ENCODE measurements around the gene LFNG. TPM values are rescaled to one million over a fixed set of nuclear protein-coding genes. Genes with fewer than 3 reads are reported as not detected.

Gene LFNG
- total RNA-seq, 2 experiments from 2014 or later = 96.7 to 99.8 TPM

DNA sequence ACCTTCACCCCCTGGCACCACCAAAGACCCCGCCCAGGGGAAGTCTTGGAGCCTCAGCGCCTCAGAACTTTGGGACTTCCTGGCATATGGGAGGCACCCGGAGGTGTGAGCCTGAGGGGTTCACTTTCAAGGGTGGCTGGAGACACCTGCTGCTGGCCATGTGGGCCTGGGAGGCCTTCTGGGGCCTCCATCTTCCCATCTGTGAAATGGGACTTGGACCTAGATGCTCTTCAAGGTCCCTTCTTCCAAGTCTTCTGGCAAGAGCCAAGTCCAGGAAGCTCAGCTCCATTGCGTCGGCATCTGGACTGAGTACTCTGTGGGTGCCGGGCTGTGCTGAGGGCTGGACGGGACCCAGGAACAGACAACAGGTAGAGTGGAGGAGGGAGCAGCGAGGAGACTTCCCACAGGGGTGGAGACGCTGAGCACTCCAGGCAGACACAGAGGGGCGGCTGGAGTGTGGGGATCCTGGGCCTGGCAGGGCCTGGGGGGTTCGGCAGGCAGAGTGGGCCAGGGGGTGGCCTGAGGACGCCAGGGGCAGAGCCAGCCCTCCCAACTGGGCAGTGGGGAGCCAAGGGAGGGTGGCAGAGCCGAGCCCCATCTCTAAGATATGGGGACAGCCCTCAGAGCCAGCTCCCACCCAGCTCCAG lies 9.3 kb upstream of the LFNG start:
- POLR2A ChIA-PET = interaction anchor here (0.6 to 6.3 kb wide), 7 partner anchors 11 to 327 kb away, joined by 3 to 218 read pairs (median 5); partner anchors contain the start of gene LFNG
- Mint-ChIP-seq H3K27ac (peak overlapping the region; percentile 98), H3K4me1 (ENCODE audit: low read depth) (peaks cover 68% of the 10 kb centered on the region), H3K4me3 (peak overlapping the region; percentile 86), H3K27me3 (no peaks in the 10 kb centered on the region), H3K9me3 (no peaks in the 10 kb centered on the region), H3K36me3 (ENCODE audit: low read depth) (no peaks in the 10 kb centered on the region)
- peak overlapping the region; percentile 56 for H3K4me3 ChIP-seq (ENCODE audit: low read length)
- peak overlapping the region; percentile 85 to 97 for H3K27ac ChIP-seq (ENCODE audit: low read depth in 1 of 2, low read length in 2 of 2)
- ATAC-seq (ENCODE audit: poor library complexity) = no peak
- H3K9me3 ChIP-seq (ENCODE audit: control insufficient read depth in 1 of 2, insufficient read depth in 1 of 2, low read length in 2 of 2) = no peaks in the 10 kb centered on the region
- H3K27me3 ChIP-seq (ENCODE audit: control insufficient read depth in 1 of 2, insufficient read depth in 2 of 2, low read length in 2 of 2) = no peaks in the 10 kb centered on the region
- CTCF ChIA-PET = interaction anchor here (1.0 kb wide), 1 partner anchor 42 kb away, joined by 3 read pairs; no protein-coding TSS in a partner anchor
- no peaks in the 10 kb centered on the region for H3K36me3 ChIP-seq (ENCODE audit: insufficient read depth, low read length)
- intact Hi-C loops (cut with DNase I, micrococcal nuclease) = no loop called here
- H3K4me1 ChIP-seq (ENCODE audit: insufficient read depth, low read length) = peaks cover 75% of the 10 kb centered on the region
- peak in 1 of 14 experiments; percentile 24 for DNase-seq
- TF ChIP-seq, protein P1, sequence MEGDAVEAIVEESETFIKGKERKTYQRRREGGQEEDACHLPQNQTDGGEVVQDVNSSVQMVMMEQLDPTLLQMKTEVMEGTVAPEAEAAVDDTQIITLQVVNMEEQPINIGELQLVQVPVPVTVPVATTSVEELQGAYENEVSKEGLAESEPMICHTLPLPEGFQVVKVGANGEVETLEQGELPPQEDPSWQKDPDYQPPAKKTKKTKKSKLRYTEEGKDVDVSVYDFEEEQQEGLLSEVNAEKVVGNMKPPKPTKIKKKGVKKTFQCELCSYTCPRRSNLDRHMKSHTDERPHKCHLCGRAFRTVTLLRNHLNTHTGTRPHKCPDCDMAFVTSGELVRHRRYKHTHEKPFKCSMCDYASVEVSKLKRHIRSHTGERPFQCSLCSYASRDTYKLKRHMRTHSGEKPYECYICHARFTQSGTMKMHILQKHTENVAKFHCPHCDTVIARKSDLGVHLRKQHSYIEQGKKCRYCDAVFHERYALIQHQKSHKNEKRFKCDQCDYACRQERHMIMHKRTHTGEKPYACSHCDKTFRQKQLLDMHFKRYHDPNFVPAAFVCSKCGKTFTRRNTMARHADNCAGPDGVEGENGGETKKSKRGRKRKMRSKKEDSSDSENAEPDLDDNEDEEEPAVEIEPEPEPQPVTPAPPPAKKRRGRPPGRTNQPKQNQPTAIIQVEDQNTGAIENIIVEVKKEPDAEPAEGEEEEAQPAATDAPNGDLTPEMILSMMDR (IDR thresholded peaks at IDR 0.05) = no peak

DNA sequence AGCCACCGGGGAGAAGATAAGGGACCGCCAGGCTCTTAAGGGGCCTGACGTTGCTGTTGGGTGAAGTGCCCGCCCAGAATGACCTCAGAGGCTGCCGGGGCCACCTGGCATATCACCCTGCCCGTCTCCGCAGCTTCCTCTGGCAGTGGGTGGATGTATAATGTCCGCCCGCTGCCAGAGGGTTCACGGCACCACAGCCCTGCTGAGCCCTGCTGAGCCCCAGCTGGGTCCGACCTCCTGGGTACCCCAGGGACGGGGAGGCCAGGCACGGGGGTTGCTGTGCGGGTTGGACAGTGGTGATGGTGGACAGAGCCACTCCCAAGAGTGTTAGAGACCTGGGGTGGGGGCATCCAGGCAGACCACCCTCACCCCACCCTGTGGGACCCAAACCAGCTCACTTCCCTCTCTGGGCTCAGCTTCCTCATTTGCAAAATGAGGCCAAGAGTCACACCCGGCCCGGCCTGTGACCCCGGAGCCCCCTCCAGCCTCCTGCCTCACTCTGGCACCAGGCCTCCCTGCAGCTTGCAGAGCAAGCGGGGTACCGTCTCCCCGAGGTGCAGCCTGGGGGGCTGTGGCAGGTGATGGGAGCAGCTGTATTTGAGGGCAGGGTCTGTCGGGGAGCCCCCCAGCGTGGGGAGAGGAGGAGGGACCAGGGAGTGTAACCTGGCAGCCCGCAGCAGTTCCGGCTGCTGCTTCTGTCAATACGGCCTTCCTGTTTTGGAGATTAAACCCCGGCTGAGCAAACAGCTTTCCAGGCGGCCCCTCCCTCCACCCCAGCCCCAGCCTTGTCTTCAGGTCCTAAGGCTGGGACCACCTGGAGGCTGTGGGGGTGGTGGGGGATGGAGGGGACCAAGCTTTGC lies 8.4 kb upstream of the LFNG start:
- ATAC-seq (ENCODE audit: poor library complexity) (peak; percentile 35), DNase-seq (peak in 13 of 14 experiments; percentile 40 to 86 (median 71))
- Histone ChIP-seq H3K9me3 (ENCODE audit: control insufficient read depth in 1 of 2, insufficient read depth in 1 of 2, low read length in 2 of 2) (no peaks in the 10 kb centered on the region), H3K4me3 (ENCODE audit: low read length) (peak overlapping the region; percentile 56), H3K36me3 (ENCODE audit: insufficient read depth, low read length) (no peaks in the 10 kb centered on the region), H3K4me1 (ENCODE audit: insufficient read depth, low read length) (peaks cover 77% of the 10 kb centered on the region), H3K27me3 (ENCODE audit: control insufficient read depth in 1 of 2, insufficient read depth in 2 of 2, low read length in 2 of 2) (no peaks in the 10 kb centered on the region), H3K27ac (ENCODE audit: low read depth in 1 of 2, low read length in 2 of 2) (peak overlapping the region; percentile 85 to 97)
- peak overlapping the region; percentile 98 for H3K27ac Mint-ChIP-seq
- H3K27me3 Mint-ChIP-seq = no peaks in the 10 kb centered on the region
- TF ChIP-seq, protein P1 (IDR thresholded peaks at IDR 0.05) = no peak
- H3K9me3 Mint-ChIP-seq = no peaks in the 10 kb centered on the region
- ChIA-PET CTCF (interaction anchor here (1.0 kb wide), 1 partner anchor 42 kb away, joined by 3 read pairs; no protein-coding TSS in a partner anchor), POLR2A (interaction anchor here (0.6 to 6.3 kb wide), 10 partner anchors 12 to 328 kb away, joined by 3 to 218 read pairs (median 4); partner anchors contain the start of genes EIF3B and LFNG)
- peaks cover 67% of the 10 kb centered on the region for H3K4me1 Mint-ChIP-seq (ENCODE audit: low read depth)
- peak overlapping the region; percentile 86 for H3K4me3 Mint-ChIP-seq
- intact Hi-C loops (cut with DNase I, micrococcal nuclease) = no loop called here
- no peaks in the 10 kb centered on the region for H3K36me3 Mint-ChIP-seq (ENCODE audit: low read depth)

DNA sequence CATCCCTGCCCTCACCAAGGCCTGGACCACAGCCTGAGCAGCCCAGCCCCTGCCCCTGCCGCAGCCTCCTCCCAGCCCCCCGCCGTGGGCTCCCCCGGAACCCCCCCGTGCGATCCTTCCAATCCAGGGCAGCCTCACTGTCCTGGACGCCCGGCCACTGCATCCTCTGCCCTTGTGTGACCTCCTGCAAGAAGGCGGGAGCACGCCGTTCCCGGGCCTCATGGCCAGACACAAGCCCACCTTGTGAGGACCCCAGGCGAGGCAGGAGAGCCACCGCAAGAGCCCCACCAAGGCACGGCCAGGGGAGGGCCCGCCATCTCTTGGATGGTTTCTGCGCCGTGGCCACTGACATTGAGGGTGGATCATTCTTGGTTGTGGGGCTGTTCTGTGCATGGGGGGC lies 7.8 kb upstream of the LFNG start:
- Histone ChIP-seq H3K36me3 (ENCODE audit: insufficient read depth, low read length) (no peaks in the 10 kb centered on the region), H3K4me1 (ENCODE audit: insufficient read depth, low read length) (peaks cover 80% of the 10 kb centered on the region), H3K9me3 (ENCODE audit: control insufficient read depth in 1 of 2, insufficient read depth in 1 of 2, low read length in 2 of 2) (no peaks in the 10 kb centered on the region), H3K4me3 (ENCODE audit: low read length) (peak overlapping the region; percentile 56), H3K27me3 (ENCODE audit: control insufficient read depth in 1 of 2, insufficient read depth in 2 of 2, low read length in 2 of 2) (no peaks in the 10 kb centered on the region), H3K27ac (ENCODE audit: low read depth in 1 of 2, low read length in 2 of 2) (peak overlapping the region; percentile 85 to 97)
- H3K27me3 Mint-ChIP-seq = no peaks in the 10 kb centered on the region
- ATAC-seq (ENCODE audit: poor library complexity) (no peak), DNase-seq (no peak)
- ChIA-PET POLR2A (interaction anchor here (0.6 to 6.3 kb wide), 7 partner anchors 13 to 198 kb away, joined by 3 to 218 read pairs (median 3); partner anchors contain the start of genes EIF3B and LFNG), CTCF (no interaction called here)
- no peaks in the 10 kb centered on the region for H3K36me3 Mint-ChIP-seq (ENCODE audit: low read depth)
- peak overlapping the region; percentile 98 for H3K27ac Mint-ChIP-seq
- TF ChIP-seq, protein P1 (IDR thresholded peaks at IDR 0.05) = no peak
- H3K9me3 Mint-ChIP-seq = no peaks in the 10 kb centered on the region
- H3K4me1 Mint-ChIP-seq (ENCODE audit: low read depth) = peaks cover 62% of the 10 kb centered on the region
- intact Hi-C loops (cut with DNase I, micrococcal nuclease) = no loop called here
- peak overlapping the region; percentile 86 for H3K4me3 Mint-ChIP-seq
